ENCODE data around the gene PPM1N.

DNA sequence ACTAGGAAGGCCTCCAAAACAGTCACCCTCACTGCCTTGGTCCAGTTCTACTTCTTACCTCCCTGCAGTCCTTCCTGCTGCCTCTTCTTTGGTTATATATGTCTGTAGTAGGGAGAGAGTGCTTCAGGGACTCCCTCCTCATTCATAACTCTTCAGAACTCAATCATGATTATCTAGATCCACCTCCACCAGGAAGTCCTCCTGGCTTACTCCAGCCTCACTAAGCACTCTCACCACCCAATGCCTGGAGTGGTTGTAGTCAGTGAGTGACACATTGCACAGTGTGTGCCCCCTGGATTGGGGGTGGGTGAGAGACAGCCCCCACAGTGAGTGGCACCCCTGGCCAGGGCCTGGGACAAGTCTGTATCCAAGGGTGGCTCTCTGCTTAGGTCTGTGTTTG is 40.5 kb upstream of the PPM1N start:
- TF ChIP-seq, protein P1, sequence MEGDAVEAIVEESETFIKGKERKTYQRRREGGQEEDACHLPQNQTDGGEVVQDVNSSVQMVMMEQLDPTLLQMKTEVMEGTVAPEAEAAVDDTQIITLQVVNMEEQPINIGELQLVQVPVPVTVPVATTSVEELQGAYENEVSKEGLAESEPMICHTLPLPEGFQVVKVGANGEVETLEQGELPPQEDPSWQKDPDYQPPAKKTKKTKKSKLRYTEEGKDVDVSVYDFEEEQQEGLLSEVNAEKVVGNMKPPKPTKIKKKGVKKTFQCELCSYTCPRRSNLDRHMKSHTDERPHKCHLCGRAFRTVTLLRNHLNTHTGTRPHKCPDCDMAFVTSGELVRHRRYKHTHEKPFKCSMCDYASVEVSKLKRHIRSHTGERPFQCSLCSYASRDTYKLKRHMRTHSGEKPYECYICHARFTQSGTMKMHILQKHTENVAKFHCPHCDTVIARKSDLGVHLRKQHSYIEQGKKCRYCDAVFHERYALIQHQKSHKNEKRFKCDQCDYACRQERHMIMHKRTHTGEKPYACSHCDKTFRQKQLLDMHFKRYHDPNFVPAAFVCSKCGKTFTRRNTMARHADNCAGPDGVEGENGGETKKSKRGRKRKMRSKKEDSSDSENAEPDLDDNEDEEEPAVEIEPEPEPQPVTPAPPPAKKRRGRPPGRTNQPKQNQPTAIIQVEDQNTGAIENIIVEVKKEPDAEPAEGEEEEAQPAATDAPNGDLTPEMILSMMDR (conservative IDR thresholded peaks at IDR 0.05; ENCODE audit: low read depth, low read length): no peak
- TF ChIP-seq RFX5 (IDR thresholded peaks at IDR 0.05; ENCODE audit: low read depth, low read length): no peak
- no peak for TF ChIP-seq MAZ (IDR thresholded peaks at IDR 0.05; ENCODE audit: borderline replicate concordance, low read depth, low read length)
- TF ChIP-seq POLR2A (IDR thresholded peaks at IDR 0.05; ENCODE audit: low read depth, low read length): peak; percentile 24; the same call in 1 of the 2 replicates
- TF ChIP-seq, protein P2, sequence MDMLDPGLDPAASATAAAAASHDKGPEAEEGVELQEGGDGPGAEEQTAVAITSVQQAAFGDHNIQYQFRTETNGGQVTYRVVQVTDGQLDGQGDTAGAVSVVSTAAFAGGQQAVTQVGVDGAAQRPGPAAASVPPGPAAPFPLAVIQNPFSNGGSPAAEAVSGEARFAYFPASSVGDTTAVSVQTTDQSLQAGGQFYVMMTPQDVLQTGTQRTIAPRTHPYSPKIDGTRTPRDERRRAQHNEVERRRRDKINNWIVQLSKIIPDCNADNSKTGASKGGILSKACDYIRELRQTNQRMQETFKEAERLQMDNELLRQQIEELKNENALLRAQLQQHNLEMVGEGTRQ (IDR thresholded peaks at IDR 0.05; ENCODE audit: low read depth, low read length): no peak
- no peak for TF ChIP-seq CEBPB (IDR thresholded peaks at IDR 0.05; ENCODE audit: low read depth, low read length)
- TF ChIP-seq BHLHE40 (IDR thresholded peaks at IDR 0.05; ENCODE audit: low read depth, low read length): no peak
- TF ChIP-seq MAFK (IDR thresholded peaks at IDR 0.05; ENCODE audit: low read depth, low read length): no peak
- TF ChIP-seq RAD21 (IDR thresholded peaks at IDR 0.05; ENCODE audit: low read length): no peak
- TF ChIP-seq MXI1 (IDR thresholded peaks at IDR 0.05; ENCODE audit: borderline replicate concordance, low read depth, low read length): no peak
- TF ChIP-seq CHD1 (IDR thresholded peaks at IDR 0.05; ENCODE audit: low read depth, low read length): no peak
- no peak for TF ChIP-seq FOS (IDR thresholded peaks at IDR 0.05; ENCODE audit: low read depth, low read length)
- no peak for TF ChIP-seq RCOR1 (IDR thresholded peaks at IDR 0.05; ENCODE audit: insufficient replicate concordance, low read length)
